H9 (cell line): ENCODE results near the gene OR6C65. TPM values are rescaled to one million over a fixed set of nuclear protein-coding genes. Genes with fewer than 3 reads are reported as not detected.

Experiments used
- DNase-seq: peaks from one replicate; pipeline ENCODE4 v3.0.0-alpha.2; 2017
- H2AFZ ChIP-seq: one replicate; pipeline ENCODE4 v1.6.1; 2013; ENCODE audit warnings: mild to moderate bottlenecking, low read length, control low read depth, moderate library complexity
- H2AK5ac ChIP-seq: 2 replicates; pipeline ENCODE4 v1.6.1; 2013; ENCODE audit warnings: low read length, control low read depth, mixed read lengths; ENCODE audit not compliant: insufficient read length
- H2BK120ac ChIP-seq: one replicate; pipeline ENCODE4 v1.6.1; 2013; ENCODE audit warnings: low read depth, mild to moderate bottlenecking, low read length, control low read depth, inconsistent platforms; ENCODE audit not compliant: poor library complexity, severe bottlenecking
- H2BK12ac ChIP-seq: 2 replicates; pipeline ENCODE4 v1.6.1; 2013; ENCODE audit warnings: low read length, control low read depth, mixed read lengths, low read depth; ENCODE audit not compliant: insufficient read length
- H2BK15ac ChIP-seq: 2 replicates; pipeline ENCODE4 v1.6.1; 2013; ENCODE audit warnings: low read depth, low read length, control low read depth
- H2BK20ac ChIP-seq: one replicate; pipeline ENCODE4 v1.6.1; 2013; ENCODE audit warnings: low read depth, mild to moderate bottlenecking, low read length, control low read depth, inconsistent platforms; ENCODE audit not compliant: poor library complexity, severe bottlenecking
- H2BK5ac ChIP-seq: 2 replicates; pipeline ENCODE4 v1.6.1; 2013; ENCODE audit warnings: low read length, control low read depth, mixed read lengths; ENCODE audit not compliant: insufficient read length
- H3K14ac ChIP-seq: 2 replicates; pipeline ENCODE4 v1.6.1; 2013; ENCODE audit warnings: low read length, control low read depth; ENCODE audit not compliant: insufficient read depth
- H3K18ac ChIP-seq: 2 replicates; pipeline ENCODE4 v1.6.1; 2013; ENCODE audit warnings: low read depth, mild to moderate bottlenecking, mixed read lengths, low read length, control low read depth; ENCODE audit not compliant: insufficient read length
- H3K23ac ChIP-seq: 2 replicates; pipeline ENCODE4 v1.6.1; 2013; ENCODE audit warnings: low read length, control low read depth, mixed read lengths, low read depth; ENCODE audit not compliant: insufficient read length
- H3K23me2 ChIP-seq: 2 replicates; pipeline ENCODE4 v1.6.1; 2013; ENCODE audit warnings: low read depth, mild to moderate bottlenecking, mixed read lengths, low read length, control low read depth; ENCODE audit not compliant: insufficient read length, poor library complexity, severe bottlenecking
- H3K27ac ChIP-seq: 2 replicates; pipeline ENCODE4 v1.5.1; 2013; ENCODE audit warnings: low read length, control low read depth, mixed read lengths, low read depth; ENCODE audit not compliant: insufficient read length
- H3K27me3 ChIP-seq: 2 replicates; pipeline ENCODE4 v1.6.1; 2013; ENCODE audit warnings: low read length, control low read depth, inconsistent platforms; ENCODE audit not compliant: insufficient read depth
- H3K4ac ChIP-seq: 2 replicates; pipeline ENCODE4 v1.6.1; 2013; ENCODE audit warnings: low read depth, mild to moderate bottlenecking, control low read depth, inconsistent platforms, low read length, moderate library complexity
- H3K4me1 ChIP-seq: 2 replicates; pipeline ENCODE4 v1.6.1; 2013; ENCODE audit warnings: low read length, control low read depth, inconsistent platforms; ENCODE audit not compliant: insufficient read depth
- H3K4me2 ChIP-seq: 2 replicates; pipeline ENCODE4 v1.6.1; 2013; ENCODE audit warnings: low read length, control low read depth, mixed read lengths; ENCODE audit not compliant: insufficient read length, insufficient read depth
- H3K56ac ChIP-seq: 2 replicates; pipeline ENCODE4 v1.6.1; 2013; ENCODE audit warnings: low read depth, mild to moderate bottlenecking, mixed read lengths, low read length, control low read depth; ENCODE audit not compliant: insufficient read length
- H3K79me1 ChIP-seq: 2 replicates; pipeline ENCODE4 v1.6.1; 2013; ENCODE audit warnings: low read depth, mild to moderate bottlenecking, moderate library complexity, low read length, control low read depth, inconsistent platforms; ENCODE audit not compliant: insufficient read depth, poor library complexity, severe bottlenecking
- H3K79me2 ChIP-seq: 2 replicates; pipeline ENCODE4 v1.6.1; 2013; ENCODE audit warnings: low read length, control low read depth, inconsistent platforms; ENCODE audit not compliant: insufficient read depth
- H3K9ac ChIP-seq: 2 replicates; pipeline ENCODE4 v1.6.1; 2013; ENCODE audit warnings: low read length, control low read depth, mixed read lengths; ENCODE audit not compliant: insufficient read length; ENCODE audit errors: extremely low read depth
- H3K9me3 ChIP-seq: one replicate; pipeline ENCODE4 v1.6.1; 2013; ENCODE audit warnings: low read depth, low read length, inconsistent platforms; ENCODE audit not compliant: control insufficient read depth
- H3T11ph ChIP-seq: one replicate; pipeline ENCODE4 v1.6.1; 2013; ENCODE audit warnings: mild to moderate bottlenecking, low read length, control low read depth, inconsistent platforms
- H4K20me1 ChIP-seq: one replicate; pipeline ENCODE4 v1.6.1; 2013; ENCODE audit not compliant: control insufficient read depth, insufficient read length, insufficient read depth
- H4K5ac ChIP-seq: 2 replicates; pipeline ENCODE4 v1.6.1; 2013; ENCODE audit warnings: low read depth, mild to moderate bottlenecking, mixed read lengths, low read length, control low read depth; ENCODE audit not compliant: insufficient read length
- H4K8ac ChIP-seq: replicated peaks from 2 replicates; pipeline ENCODE4 v1.6.1; 2013; ENCODE audit warnings: low read length, control low read depth, mixed read lengths, low read depth; ENCODE audit not compliant: insufficient read length
- H4K91ac ChIP-seq: 2 replicates; pipeline ENCODE4 v1.6.1; 2013; ENCODE audit warnings: low read depth, mild to moderate bottlenecking, moderate library complexity, mixed read lengths, low read length, control low read depth; ENCODE audit not compliant: insufficient read length
- H3K27ac Mint-ChIP-seq, 3 experiments: 2 replicates in 2 of 3; 3 replicates in 1 of 3; pipeline ENCODE4 v1.8.0; 2020 to 2021; ENCODE audit warnings: mixed read lengths in 3 of 3, mild to moderate bottlenecking in 1 of 3, moderate library complexity in 1 of 3
- H3K27me3 Mint-ChIP-seq: 2 replicates; pipeline ENCODE4 v1.8.0; 2021; ENCODE audit warnings: low read depth, mild to moderate bottlenecking, moderate library complexity, mixed read lengths
- H3K36me3 Mint-ChIP-seq, 3 experiments: 2 replicates in 2 of 3; 3 replicates in 1 of 3; pipeline ENCODE4 v1.8.0; 2020 to 2021; ENCODE audit warnings: low read depth in 3 of 3, mixed read lengths in 3 of 3; ENCODE audit not compliant: insufficient read depth in 1 of 3
- H3K4me1 Mint-ChIP-seq, 2 experiments: 2 replicates each; pipeline ENCODE4 v1.8.0; 2020; ENCODE audit warnings: mixed read lengths in 2 of 2
- H3K4me3 Mint-ChIP-seq, 2 experiments: 2 replicates in 1 of 2; 3 replicates in 1 of 2; pipeline ENCODE4 v1.8.0; 2020 to 2021; ENCODE audit warnings: mild to moderate bottlenecking in 2 of 2, mixed read lengths in 2 of 2, moderate library complexity in 1 of 2
- H3K9me3 Mint-ChIP-seq, 2 experiments: 2 replicates in 1 of 2; 3 replicates in 1 of 2; pipeline ENCODE4 v1.8.0; 2020; ENCODE audit warnings: mild to moderate bottlenecking in 2 of 2, mixed read lengths in 2 of 2, moderate library complexity in 1 of 2
- CTCF ChIP-seq: fragments of 200-600 bp; sonication (generic); conservative IDR thresholded peaks from 3 replicates; pipeline ENCODE4 v1.8.0; 2021; ENCODE audit warnings: antibody characterized with exemption, mild to moderate bottlenecking
- WGBS: extraction: QIAGEN DNeasy Blood & Tissue Kit; methylation state at CpG from one replicate; pipeline ENCODE4 v1.1.7; 2013; ENCODE audit warnings: missing lambda C conversion rate, low lambda C conversion rate, mixed read lengths; ENCODE audit not compliant: insufficient read length; ENCODE audit errors: extremely low coverage; 5-methylcytosine and 5-hydroxymethylcytosine counted together
- total RNA-seq: library from RNA; stranded (reverse); gene quantifications from 2 replicates; pipeline ENCODE4 v1.2.1, GENCODE V29; 2021

Gene OR6C65
- total RNA-seq, 1 experiment from 2014 or later = not detected

GRCh38 chr12:55425954-55426353 lies 25.6 kb downstream of the OR6C65 start, which contains the start of gene OR6C76:
OR6C76 (plus strand) TSS chr12:55426254; CDS start chr12:55426254, 0 bp downstream.
- Mint-ChIP-seq H3K4me1 (peaks cover 20 to 29% of the 10 kb centered on the region in 2 experiments), H3K27me3 (no peaks in the 10 kb centered on the region), H3K9me3 (no peaks in the 10 kb centered on the region; a peak in 1 of 5 replicates), H3K27ac (no peak within 1 kb of the TSS), H3K4me3 (no peak within 1 kb of the TSS), H3K36me3 (no peaks in the 10 kb centered on the region)
- Histone ChIP-seq H3K27me3 (no peaks in the 10 kb centered on the region), H3K14ac (no peak within 1 kb of the TSS), H3K23me2 (no peaks in the 10 kb centered on the region), H4K20me1 (no peaks in the 10 kb centered on the region), H2BK5ac (no peak within 1 kb of the TSS), H2BK12ac (no peak within 1 kb of the TSS), H3K23ac (no peak within 1 kb of the TSS), H3K56ac (no peak within 1 kb of the TSS), H3K18ac (no peak within 1 kb of the TSS), H4K5ac (no peak within 1 kb of the TSS), H2BK120ac (no peak within 1 kb of the TSS), H3K9me3 (no peaks in the 10 kb centered on the region), H3K4ac (no peak within 1 kb of the TSS), H3T11ph (no peak within 1 kb of the TSS), H4K8ac (no peak within 1 kb of the TSS), H4K91ac (no peak within 1 kb of the TSS), H3K79me1 (no peaks in the 10 kb centered on the region), H3K4me1 (no peaks in the 10 kb centered on the region; the same call in 1 of the 2 replicates), H3K4me2 (no peak within 1 kb of the TSS), H3K79me2 (no peaks in the 10 kb centered on the region), H3K9ac (no peak within 1 kb of the TSS), H2BK20ac (no peak within 1 kb of the TSS), H2AK5ac (no peak within 1 kb of the TSS), H2AFZ (no peak within 1 kb of the TSS), H2BK15ac (no peak within 1 kb of the TSS), H3K27ac (no peak within 1 kb of the TSS)
- TF ChIP-seq CTCF = no peak
- WGBS = no CpG with 5 or more reads among the region's 4 CpGs
- no peak for DNase-seq
